Measurements from ENCODE around the gene DDRGK1.

DNA sequence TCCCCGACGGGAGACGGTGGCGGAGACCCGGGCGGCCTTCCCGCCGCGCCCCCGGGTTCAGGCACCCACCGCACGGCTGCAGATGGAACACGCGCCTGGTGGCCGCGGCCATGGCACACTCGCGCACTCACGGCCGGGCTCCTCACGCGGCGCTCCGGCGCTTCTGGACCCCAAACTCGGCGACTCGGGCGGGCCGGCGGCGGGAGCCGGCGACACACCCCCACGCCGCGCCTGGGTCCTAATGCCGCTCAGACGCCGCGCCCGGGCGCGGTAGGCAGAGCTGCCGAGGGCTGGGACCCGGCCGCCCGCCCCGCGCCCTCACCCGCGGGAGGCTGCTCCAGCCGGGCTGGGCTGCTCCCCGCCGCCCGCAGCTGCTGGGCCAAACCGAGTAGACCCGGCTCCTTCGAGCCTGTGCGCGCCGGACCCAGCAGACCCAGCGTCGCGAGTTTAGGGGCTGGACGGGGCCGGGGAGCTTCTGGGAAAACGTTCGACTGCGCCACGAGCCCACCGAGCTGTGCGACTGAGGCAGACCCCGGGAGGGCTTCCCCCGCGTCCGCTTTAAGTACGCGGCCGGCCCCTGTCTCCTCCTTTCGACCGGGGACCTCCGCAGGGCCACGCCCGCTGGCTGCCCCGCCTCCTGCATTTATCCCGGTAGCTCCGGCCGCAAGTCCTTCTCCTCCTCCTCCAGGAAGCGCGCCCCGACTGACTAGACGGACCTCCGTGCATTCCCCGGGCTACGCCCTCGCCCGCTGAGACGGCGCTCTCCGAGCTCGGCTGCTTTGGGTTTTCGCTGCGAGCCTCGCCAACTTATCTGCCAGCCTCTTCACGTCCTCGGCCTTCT, 34.8 kb upstream of the DDRGK1 start, which contains the start of gene SLC4A11:
- TF ChIP-seq, protein P1, sequence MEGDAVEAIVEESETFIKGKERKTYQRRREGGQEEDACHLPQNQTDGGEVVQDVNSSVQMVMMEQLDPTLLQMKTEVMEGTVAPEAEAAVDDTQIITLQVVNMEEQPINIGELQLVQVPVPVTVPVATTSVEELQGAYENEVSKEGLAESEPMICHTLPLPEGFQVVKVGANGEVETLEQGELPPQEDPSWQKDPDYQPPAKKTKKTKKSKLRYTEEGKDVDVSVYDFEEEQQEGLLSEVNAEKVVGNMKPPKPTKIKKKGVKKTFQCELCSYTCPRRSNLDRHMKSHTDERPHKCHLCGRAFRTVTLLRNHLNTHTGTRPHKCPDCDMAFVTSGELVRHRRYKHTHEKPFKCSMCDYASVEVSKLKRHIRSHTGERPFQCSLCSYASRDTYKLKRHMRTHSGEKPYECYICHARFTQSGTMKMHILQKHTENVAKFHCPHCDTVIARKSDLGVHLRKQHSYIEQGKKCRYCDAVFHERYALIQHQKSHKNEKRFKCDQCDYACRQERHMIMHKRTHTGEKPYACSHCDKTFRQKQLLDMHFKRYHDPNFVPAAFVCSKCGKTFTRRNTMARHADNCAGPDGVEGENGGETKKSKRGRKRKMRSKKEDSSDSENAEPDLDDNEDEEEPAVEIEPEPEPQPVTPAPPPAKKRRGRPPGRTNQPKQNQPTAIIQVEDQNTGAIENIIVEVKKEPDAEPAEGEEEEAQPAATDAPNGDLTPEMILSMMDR (IDR thresholded peaks at IDR 0.05; ENCODE audit: control extremely low read depth in 1 of 3, insufficient read depth in 1 of 3, low read depth in 1 of 3, low read length in 3 of 3): no peak
- TF ChIP-seq, protein P2, sequence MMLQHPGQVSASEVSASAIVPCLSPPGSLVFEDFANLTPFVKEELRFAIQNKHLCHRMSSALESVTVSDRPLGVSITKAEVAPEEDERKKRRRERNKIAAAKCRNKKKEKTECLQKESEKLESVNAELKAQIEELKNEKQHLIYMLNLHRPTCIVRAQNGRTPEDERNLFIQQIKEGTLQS (IDR thresholded peaks at IDR 0.05; ENCODE audit: insufficient read depth, low read depth, low read length): no peak
- TF ChIP-seq EZH2 (IDR thresholded peaks at IDR 0.05; ENCODE audit: low read depth, low read length, severe bottlenecking): no peak
- TF ChIP-seq EP300 (IDR thresholded peaks at IDR 0.05; ENCODE audit: borderline replicate concordance in 1 of 2, low read depth in 2 of 2, low read length in 2 of 2): no peak
- TF ChIP-seq ATF2 (IDR thresholded peaks at IDR 0.05; ENCODE audit: low read length): no peak
